Tongue (tissue), 2 donors: Measurements from ENCODE around the gene COPZ1. TPM values are rescaled to one million over a fixed set of nuclear protein-coding genes. Genes with fewer than 3 reads are reported as not detected.

Experiments
- DNase-seq: peaks from one replicate; pipeline ENCODE4 v3.0.0-alpha.2; 2015
- total RNA-seq: library from RNA; depleted of rRNA; stranded (reverse); fragments of >200 nt; gene quantifications from one replicate; pipeline ENCODE4 v1.2.3, GENCODE V29; 2014

The COPZ1 gene
- total RNA-seq, 1 donor from 2014 or later: 147 TPM

DNA sequence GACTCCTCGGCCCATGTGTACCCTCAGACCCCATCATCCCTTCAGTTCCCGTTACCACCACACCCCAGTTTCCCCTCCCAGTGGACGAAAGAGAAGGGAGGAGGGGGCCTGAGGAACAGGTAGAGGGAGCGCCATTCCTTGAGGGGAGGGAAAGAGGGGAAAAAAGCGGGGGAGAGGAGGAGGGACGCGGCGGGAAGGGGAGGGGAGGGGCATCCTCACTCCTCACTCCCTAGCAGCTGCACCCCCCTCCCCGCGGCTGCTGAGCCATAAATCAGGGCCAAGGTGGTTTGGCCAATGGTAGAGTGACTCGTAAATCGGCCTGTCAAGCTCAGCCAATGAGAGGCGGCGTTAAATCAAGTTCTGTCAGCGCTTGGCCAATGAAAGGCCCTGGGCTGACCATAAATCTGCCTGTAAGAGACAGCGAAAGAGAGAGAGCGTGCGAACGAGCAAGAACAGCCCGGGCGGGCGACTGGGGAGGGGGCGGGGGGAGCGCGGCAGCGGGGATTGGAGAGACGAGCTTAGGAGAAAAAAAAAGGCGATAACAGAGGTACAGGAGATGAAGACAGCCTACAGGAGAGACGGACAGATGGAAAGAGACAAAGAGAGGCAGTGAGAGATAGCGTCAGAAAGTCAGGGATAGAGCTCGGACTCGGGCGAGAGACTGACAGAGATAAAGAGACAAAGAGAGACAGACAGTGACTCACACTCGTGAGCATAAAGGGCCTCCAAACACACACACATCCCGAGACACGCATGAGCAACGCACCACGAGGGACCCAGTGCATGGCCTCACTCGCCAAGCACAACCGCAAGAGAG lies 34.2 kb downstream of the COPZ1 start:
- peak; percentile 100 for DNase-seq

DNA sequence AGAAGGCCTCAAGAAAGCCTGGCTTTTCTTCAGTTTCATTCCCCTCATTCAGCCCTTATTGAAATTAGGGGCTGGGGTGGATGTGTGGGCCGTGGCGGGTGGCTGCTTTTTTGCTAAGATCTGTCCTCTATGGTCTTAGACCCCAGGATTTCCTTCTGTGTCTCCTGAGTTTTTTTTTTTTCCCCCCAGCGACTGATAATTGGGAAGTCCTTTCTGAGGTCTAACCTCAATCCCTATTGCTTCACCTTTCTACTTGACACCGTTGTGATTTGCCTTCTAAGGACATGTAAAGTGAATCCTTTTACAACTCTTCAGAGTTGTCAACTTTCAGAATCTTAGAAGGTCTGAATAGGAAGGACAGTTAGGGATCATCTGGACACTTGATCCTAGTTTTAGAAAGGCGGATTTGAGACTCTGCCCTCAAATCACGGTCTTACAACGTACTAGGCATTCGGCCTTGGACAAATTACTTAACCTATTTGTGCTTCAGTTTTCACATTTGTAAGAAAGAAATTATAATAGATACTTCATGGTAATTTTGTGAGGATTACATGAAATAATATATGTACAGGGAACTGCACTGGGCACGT lies 34.9 kb downstream of the COPZ1 start:
- DNase-seq: no peak

DNA sequence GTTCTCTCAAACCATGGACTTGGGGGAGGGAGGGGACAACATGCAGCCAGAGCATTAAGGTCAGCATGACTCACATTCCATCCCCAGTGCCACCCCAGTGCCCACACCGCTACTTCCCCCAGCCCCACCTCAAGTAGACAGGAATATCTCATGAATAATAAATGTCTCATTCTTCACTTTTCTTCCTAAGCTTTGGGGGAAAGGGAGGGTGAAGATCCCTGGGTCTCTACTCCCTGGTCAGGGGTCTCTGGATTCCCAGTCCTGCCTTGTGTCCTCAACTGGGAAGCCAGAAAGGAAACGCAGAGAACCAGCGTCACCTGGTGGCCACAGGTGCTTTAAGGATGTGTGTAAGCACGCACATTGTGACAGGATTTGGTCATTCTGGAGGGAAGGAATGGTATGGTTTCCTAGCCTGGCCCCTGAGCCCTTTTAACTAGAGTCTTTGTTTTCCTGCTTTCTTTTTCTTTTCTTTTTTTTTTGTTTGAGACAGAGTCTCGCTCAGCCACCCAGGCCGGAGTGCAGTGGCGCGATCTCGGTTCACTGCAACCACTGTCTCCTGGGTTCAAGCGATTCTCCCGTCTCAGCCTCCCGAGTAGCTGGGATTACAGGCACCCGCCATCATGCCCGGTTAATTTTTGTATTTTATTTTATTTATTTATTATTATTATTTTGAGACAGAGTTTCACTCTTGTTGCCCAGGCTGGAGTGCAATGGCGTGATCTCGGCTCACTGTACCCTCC lies 36.0 kb downstream of the COPZ1 start:
- DNase-seq: peak; percentile 92

DNA sequence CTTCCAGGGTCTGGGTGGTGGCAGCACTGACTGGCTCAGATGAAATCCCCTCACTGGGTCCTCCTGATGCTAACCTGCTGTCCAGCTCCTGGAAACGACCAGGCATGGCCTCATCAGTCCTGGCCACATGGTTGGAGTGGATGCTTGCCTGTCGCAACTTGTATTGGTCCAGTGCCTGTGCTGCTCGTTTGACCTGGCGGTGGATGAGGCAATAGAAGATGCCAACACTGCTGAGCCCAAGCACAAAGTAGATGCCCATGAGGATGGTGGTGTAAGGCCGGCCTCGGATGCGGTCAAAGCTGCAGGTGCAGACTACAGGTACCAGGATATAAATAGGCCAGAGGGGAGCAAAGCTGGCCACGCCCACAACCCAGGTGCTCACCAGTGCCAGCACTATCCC lies 38.1 kb downstream of the COPZ1 start:
- DNase-seq: no peak

DNA sequence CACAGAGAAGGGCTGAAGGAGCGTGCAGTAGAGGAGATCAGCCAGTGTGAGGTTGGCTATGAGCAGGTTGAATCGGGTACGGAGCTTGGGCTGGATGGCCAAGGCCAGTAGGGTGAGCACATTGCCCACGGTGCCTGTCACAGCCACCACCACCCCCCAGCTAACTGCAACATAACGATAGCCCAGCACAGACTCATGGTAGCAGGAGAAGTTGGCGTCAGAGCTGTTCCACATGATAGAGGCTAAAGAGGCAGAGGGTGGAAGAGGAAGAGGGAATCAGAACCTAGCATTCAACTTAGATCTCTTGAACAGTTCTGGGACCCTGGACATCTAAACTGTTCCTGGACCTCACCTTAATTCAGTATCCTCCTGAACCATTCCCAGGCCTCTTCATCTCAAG lies 38.7 kb downstream of the COPZ1 start:
- DNase-seq: no peak

DNA sequence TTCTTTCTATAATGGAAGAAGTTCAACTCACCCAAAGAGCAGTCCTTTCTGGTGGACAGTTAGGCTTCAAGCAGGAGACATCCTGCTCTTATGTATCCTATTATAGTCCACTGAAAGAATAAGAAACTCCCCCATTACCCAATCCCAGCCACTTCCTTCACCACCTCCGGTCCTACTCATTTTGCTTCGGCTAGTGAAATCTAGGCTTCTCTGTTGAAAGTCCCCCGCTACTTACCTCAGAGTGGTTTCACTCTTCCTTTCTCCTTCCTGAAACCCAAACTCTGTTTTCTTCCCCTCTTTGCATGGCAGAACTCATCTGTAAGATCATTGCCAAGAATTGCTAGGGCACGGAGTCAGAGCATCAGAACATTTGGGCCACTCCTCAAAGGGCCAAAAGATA lies 39.5 kb downstream of the COPZ1 start, which contains the start of gene GPR84:
GPR84 (minus strand) TSS at position 74 of the 400 bp plus-strand sequence. CDS start 635 bp downstream, outside the sequence.
- no peak for DNase-seq

DNA sequence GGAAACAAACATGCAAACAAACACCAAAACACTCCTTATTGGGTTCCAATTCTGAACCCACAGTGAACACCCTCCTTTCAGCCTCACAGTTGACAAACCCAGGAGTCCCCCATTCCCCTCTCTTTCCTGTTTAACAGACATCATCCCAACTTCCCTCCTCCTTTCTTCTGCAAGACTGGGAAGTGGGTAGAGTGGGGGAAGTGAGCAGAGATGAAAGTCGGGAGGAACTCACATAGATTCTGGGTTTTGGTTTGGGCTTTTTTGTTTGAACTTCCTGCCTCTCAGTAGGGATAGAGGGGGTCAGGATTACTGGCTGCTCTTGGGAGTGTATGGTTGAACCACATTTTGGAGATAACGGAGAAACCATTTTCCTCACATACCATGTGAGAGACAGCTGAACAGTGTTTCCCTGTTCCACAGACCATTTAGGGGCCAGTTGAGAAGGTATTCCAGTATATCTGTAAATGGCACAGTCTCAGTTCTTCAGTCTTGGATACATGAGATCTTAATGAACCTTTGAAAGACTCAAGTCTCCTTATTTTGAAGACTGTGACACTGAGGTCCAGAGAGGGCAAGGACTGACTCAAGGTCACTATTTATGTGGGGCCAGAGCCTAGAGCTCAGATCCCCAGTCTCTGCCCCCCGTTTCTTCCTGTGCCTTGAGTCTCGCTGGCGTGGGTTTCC lies 43.2 kb downstream of the COPZ1 start:
- peak; percentile 3 for DNase-seq

DNA sequence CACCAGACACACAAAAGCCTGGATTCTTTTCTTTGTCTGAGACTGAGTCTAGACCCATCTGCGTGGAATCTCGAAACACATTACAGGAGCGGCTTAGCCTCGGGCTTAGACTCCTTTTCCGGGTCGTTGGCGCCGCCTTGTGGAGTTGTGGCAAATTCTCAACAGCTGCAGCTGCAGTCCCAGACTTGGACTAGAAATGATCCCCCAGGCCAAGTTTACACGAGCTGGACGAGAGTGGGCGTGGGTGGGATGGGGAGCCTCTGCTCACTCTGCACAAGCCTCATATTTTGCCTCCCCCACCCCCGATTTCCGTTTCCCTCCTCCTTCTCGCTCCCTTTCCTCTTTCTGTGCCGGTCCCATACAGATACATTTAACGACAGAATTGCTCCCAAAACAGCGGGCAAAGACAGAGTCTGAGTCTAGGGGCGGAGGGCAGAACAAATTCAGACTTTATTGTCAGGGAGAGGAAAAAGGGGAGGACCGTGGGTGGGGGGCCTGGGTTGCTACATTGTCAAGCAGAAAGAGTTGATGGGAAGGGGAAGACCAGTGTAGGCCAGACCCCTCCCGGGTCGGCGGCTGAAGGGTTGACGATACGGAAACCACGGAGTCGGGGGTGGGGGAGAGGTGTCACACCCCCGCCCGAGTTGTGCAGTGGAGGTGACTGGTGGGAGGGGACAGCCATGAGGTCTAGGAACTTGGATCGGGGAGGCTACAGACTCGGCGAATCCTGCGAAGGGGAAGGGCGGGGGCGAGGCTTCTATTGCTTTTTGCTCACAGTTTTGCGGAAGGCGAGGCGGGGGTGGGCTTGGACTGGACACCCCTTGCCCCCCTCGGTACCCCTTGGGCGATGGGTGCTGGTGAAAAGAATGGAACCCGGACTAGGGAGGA lies 44.0 kb downstream of the COPZ1 start:
- DNase-seq: peak; percentile 98

DNA sequence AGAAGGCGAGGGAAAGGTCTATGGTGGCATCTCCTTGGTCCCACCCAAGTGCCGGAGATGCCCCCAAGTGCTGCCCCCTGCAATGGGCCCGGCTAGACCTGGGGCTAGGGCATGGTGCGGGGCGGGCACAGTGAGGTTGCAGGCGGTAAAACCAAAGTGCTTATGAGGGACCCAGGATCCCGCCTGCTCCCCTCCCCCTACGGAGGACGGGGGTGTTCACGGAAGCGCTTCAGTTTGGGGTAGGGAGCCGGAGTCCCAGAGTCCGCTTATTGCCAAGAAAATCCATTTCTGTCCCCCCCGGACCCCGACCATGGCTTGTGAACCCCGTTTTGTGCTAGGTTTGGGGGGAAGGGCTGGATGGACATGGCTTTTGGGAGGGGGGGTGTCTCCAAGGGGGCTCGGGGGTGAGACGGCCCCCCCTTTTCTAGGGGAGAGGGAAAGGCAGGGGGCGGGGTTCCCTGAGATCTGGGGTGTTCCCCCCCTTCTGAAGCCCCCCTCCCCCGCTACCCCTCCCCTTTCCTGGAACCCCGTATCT lies 44.7 kb downstream of the COPZ1 start:
- peak; percentile 14 for DNase-seq

DNA sequence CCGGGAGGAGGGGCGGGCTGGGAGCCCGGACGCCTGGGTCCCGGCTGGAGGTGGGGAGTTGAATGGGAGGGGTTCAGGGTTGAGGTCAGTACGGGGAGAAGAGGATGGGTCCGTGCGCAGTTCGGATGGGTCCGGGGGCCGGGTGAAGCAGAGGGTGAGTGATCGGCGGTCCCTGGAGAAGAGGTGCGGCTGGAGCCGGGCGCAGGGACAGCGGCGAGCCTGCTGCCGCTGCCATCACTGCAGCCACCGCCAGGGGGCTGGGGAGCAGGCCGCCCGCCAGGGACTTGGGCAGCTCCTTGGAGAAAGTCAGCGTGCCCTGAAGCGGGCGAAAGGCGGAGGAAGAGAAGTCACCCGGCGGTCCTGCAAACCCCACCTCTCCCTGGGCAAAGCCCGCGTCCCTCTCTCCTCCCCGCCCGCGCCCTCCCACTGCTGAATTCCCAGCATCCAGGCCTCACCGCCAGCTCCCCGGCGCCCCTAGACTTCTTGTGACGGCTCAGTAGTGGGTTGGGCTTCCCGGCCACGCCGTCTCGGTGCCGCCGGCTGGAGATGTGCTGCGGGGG lies 45.3 kb downstream of the COPZ1 start:
- peak; percentile 88 for DNase-seq

DNA sequence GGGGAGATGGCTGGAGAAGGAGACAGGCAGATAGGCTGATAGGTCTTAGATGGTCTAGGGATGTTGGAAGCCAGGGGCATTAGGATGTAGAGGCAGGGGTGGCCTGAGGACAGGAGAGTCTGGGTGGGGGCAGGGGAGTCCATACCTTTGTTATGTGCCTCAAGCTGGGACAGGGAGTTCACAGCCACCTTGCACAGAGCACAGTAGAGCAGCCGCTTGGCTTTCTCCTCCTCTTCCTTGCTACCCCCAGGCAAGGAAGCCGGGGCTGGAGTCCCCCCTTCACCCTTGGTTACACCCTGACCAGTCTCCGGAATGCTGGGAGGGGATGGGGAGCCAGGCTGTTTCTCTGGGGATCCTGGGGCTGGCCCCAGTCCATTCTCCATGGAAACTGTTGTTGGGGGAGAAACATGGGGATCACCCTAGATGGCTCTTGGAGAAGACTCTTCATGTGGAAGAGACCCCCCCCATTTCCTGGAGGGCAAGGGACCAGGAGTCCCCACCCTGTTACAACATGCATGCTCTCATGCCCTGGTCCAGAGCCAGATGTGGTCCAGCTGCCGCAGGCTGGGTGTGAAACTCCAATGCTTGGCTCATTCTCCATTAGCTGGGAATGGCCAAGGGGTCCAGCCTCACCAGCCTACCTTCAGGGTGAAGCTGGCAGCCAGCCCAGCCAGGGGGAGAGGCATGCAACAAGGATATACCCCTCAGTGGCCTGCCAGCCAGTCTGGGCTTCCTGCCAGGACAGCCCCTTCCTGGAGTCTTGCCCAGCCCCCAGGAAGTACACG lies 46.6 kb downstream of the COPZ1 start:
- peak; percentile 90 for DNase-seq

DNA sequence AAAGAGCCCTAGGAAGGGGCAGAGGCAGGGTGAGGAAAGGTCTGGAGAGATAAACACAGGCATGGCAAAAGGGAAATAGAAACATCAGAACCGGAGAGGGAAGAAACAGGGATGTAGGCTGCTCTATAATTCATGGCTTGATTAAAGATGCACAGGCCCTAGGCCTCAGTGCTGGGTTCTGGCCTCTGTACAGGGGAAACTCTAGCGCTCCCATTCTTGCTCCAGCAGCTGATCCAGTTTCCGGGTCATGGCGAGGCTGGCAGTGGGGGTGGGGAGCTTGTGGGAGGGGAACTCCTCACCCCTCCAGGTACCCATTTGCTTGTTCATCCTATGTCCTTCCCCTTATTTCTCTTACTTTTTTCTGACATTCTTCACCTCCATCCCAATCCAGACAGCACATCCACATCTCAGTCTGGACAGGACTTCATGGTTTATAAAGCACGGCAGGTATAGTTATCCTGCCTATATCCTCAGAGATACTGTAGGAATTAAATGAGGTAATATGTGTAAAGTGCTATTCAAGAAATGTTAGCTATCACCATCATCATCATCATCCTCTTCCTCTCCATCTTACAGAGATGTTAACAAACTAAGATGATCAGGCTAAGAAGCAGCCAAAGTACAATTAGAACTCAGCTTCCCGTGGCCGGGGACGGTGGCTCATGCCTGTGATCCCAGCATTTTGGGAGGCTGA lies 47.3 kb downstream of the COPZ1 start:
- no peak for DNase-seq

DNA sequence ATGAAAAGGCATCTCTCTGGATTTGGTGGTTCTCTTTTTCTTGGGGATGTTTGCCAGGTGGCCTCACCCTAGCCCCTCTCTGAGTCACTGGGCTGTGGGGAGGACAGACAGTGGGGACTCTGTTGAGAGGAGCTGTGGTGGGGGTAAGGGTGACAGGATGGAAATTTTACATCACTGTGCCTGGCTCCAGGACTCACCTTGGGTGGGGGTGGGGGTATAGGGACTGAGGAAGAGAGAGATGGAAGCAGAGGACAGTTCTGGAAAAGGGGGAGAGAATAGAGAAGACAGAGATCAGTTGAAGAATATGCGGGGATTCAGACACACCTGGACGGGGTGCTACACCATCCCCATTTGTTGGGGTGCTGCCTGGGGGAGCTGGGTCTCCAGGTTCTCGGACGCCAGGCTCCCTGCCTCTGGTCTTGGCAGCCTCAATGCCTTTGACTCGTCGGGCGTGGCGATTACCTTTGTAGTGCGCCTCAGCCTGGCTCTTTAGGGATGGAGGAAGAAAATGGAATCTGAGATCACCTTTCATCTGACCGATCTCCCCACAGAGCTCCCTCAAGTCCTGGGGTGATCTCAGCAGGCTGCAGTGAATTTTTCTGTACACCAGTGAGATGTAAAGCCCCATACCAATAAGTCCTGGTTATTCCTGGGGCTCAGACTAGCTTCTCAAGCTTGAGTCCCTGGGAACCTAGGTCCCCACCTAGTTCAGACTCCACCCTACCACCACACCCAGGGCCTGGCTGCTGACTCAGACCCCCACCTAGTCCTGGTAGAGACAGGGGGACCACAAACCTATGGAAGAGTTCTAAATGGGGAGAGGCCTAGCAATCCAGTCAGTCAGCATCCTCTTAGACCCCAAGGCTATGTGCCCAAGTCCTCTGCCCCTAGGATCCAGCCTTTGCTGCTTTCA lies 49.0 kb downstream of the COPZ1 start:
- no peak for DNase-seq

DNA sequence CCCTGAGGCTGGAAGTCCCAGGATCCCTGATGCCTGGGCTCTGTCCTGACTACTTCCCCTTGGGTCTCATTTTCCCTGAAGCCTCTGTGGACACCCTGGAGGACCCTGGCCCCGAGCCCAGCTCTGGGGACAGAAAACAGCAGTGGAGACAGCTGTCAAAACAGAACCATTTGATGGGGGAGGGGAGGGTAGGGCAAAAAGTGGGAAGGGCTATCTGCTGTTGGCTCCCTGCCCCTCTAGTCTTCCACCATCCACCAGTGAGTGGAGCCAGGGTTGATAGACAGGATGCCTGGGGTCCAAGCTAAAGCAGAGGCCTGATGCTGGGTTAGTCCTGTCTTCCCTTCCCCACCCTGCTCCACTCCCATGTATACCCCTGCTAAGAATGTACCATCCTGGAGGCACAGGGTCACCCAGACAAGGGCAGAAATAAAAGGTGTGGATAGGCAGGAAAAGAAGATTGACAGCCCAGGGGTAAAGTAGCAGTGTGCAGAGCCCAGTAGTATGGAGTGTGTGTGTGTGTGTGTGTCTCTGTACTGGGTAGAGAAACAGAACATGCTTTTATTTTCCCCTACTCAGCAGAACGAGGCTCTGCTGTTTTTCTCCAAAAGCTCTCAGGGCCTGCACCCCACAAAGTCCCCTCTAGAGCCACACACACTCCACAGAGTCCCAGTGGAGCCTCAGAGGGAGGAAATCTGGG lies 49.8 kb downstream of the COPZ1 start:
- peak; percentile 81 for DNase-seq

DNA sequence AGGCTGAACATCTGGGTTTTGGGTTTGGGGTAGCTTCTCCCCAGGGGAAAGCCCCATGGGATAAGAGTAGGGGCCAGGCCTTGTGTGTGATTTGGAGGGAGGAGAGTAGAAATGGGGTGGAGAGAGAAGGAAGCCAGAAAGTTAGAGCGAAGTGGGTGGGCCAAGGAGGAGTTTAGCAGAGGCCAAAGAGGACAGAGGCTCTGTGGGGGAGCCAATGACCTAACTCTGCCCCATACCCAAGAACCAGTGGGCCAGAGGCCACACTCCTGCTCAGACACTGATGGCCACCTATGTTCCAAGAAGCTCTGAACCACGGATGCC lies 50.3 kb downstream of the COPZ1 start:
- no peak for DNase-seq

DNA sequence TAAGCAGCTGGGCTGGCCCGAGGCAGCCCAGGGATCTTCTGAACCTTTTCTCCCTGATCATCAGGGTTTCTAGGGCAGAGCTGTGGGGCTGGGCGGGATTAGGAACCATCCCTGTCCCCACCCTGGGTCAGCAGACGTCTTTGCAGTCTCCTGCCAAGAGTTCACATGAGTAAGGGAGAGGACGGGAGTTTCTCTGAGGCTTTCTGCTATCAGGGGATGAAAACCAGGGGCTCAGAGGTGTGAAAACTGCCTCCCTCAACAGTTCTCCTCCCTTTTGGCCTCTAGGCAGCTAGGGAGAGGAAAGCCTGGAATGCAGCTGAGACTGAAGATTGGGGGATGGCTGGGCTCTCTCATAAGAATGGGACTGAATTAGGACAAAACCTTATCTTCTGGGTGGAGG lies 51.7 kb downstream of the COPZ1 start:
- DNase-seq: no peak

DNA sequence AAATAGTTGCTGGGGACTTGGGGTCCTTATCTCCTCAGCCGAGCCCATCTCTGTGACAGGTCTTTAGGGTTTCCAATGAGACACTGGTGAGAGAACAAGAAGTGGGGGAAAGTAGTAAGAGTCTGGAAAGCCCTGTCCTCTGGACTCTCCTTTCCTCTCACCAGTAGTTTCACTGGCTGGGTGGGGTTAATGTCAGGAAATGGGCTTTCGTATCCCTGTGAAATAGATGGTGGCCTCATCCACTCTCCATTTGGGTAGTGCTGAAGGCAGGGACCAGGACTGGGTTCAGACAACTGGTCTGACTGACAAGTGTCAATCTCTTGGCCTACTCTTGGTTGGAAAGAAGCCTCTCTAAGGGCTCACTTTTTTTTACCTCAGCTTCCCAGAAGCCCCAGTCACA lies 52.1 kb downstream of the COPZ1 start:
- DNase-seq: no peak
